HCT116 (cell line): ENCODE measurements around the gene USP28. TPM values are rescaled to one million over a fixed set of nuclear protein-coding genes. Genes with fewer than 3 reads are reported as not detected.

Source experiments
- ATAC-seq: fragments of 200-7000 bp; cut with Tn5 transposase; 2 replicates; pipeline ENCODE4 v1.9.1; 2020; ENCODE audit warnings: mild to moderate bottlenecking, moderate library complexity
- Bru-seq: library from RNA; stranded (reverse); fragments of 400-500 nt; gene quantifications from one replicate; lab custom pipeline; 2021; lab: Mats Ljungman, UMichigan
- BruChase-seq, 2 experiments: library from RNA; stranded (reverse); fragments of 400-500 nt; gene quantifications; one replicate each; lab custom pipeline; 2021; lab: Mats Ljungman, UMichigan
- BruUV-seq: library from RNA; stranded (reverse); fragments of 400-500 nt; replicated peaks from 2 replicates; lab custom pipeline; 2021; lab: Mats Ljungman, UMichigan
- CTCF ChIA-PET: fragments of 300-600 bp; sonication (Branson Sonifier 250); formaldehyde crosslinking; loops from one replicate; lab custom pipeline; 2021; ENCODE audit warnings: antibody characterized with exemption; lab: Charles Lee
- POLR2A ChIA-PET: fragments of 300-600, 350-600 bp; sonication (Branson Sonifier 250); formaldehyde crosslinking; loops from one replicate; lab custom pipeline; 2021; ENCODE audit warnings: antibody characterized with exemption; lab: Charles Lee
- RAD21 ChIA-PET, 2 experiments: fragments of 300-600 bp; sonication (Branson Sonifier 250); formaldehyde crosslinking; loops; one replicate each; lab custom pipeline; 2023; ENCODE audit warnings: low total read pairs in 2 of 2; ENCODE audit not compliant: uncharacterized antibody in 2 of 2, unreplicated experiment in 2 of 2, low non-redundant PET in 1 of 2; lab: Charles Lee
- DNase-seq: peaks from one replicate; pipeline ENCODE4 v3.0.0-alpha.2; 2010; ENCODE audit warnings: low read depth, low spot score
- H2AFZ ChIP-seq: fragments of 200-600 bp; shearing (Covaris generic), sonication (generic); 2 replicates; pipeline ENCODE4 v1.6.1; 2017; ENCODE audit warnings: low read depth, mixed run types, mixed read lengths, antibody characterized with exemption, low read length; ENCODE audit not compliant: poor library complexity, severe bottlenecking
- H3K27ac ChIP-seq: 2 replicates; pipeline ENCODE4 v1.5.1; 2012; ENCODE audit warnings: low read depth, low read length
- H3K27me3 ChIP-seq: fragments of 200-600 bp; sonication (generic); 2 replicates; pipeline ENCODE4 v1.6.1; 2016; ENCODE audit warnings: mixed run types, low read length, mixed read lengths; ENCODE audit not compliant: insufficient read depth
- H3K36me3 ChIP-seq, 2 experiments: fragments of 200-500 bp in 1 of 2; fragments of 200-600 bp in 1 of 2; sonication (Bioruptor generic) in 1 of 2; sonication (generic) in 1 of 2; 2 replicates each; pipeline versions ENCODE4 v1.5.1 to v1.6.1; 2014 to 2016; ENCODE audit warnings: low read length in 2 of 2, inconsistent platforms in 1 of 2, mixed read lengths in 1 of 2, mixed run types in 1 of 2; ENCODE audit not compliant: insufficient read depth in 2 of 2, control insufficient read depth in 1 of 2
- H3K4me1 ChIP-seq, 2 experiments: fragments of 200-600 bp in 1 of 2; sonication (generic) in 1 of 2; 2 replicates each; pipeline versions ENCODE4 v1.5.1 to v1.6.1; 2012 to 2017; ENCODE audit warnings: low read length in 2 of 2, inconsistent platforms in 1 of 2, mild to moderate bottlenecking in 1 of 2, mixed read lengths in 1 of 2, mixed run types in 1 of 2, moderate library complexity in 1 of 2; ENCODE audit not compliant: insufficient read depth in 2 of 2, control insufficient read depth in 1 of 2
- H3K4me2 ChIP-seq: fragments of 200-600 bp; sonication (generic); 2 replicates; pipeline ENCODE4 v1.6.1; 2017; ENCODE audit warnings: mixed run types, low read length, mixed read lengths
- H3K4me3 ChIP-seq, 2 experiments: fragments of 200-600 bp in 1 of 2; sonication (generic) in 1 of 2; replicated peaks in 1 of 2; 2 replicates each; pipeline ENCODE4 v1.5.1; 2011 to 2016; ENCODE audit warnings: low read length in 2 of 2, control low read depth in 1 of 2, low read depth in 1 of 2, mild to moderate bottlenecking in 1 of 2, mixed read lengths in 1 of 2, mixed run types in 1 of 2
- H3K79me2 ChIP-seq: fragments of 200-600 bp; sonication (generic); 2 replicates; pipeline ENCODE4 v1.6.1; 2017; ENCODE audit warnings: mild to moderate bottlenecking, mixed run types, low read length, moderate library complexity, mixed read lengths; ENCODE audit not compliant: insufficient read depth
- H3K9ac ChIP-seq: fragments of 200-600 bp; sonication (generic); 2 replicates; pipeline ENCODE4 v1.6.1; 2016; ENCODE audit warnings: low read length, mixed read lengths
- H3K9me2 ChIP-seq: fragments of 200-600 bp; sonication (generic), shearing (Covaris generic); 2 replicates; pipeline ENCODE4 v1.6.1; 2017; ENCODE audit warnings: mixed run types, mild to moderate bottlenecking, moderate library complexity; ENCODE audit not compliant: insufficient read depth
- H3K9me3 ChIP-seq, 2 experiments: fragments of 200-500 bp in 1 of 2; fragments of 200-600 bp in 1 of 2; sonication (Bioruptor generic) in 1 of 2; sonication (generic) in 1 of 2; 2 replicates each; pipeline ENCODE4 v1.6.1; 2014 to 2017; ENCODE audit warnings: low read length in 2 of 2, mixed read lengths in 2 of 2, inconsistent platforms in 1 of 2, low read depth in 1 of 2, mild to moderate bottlenecking in 1 of 2, mixed run types in 1 of 2, moderate library complexity in 1 of 2; ENCODE audit not compliant: control insufficient read depth in 1 of 2, insufficient read depth in 1 of 2
- H4K20me1 ChIP-seq: fragments of 200-600 bp; sonication (generic), shearing (Covaris generic); 2 replicates; pipeline ENCODE4 v1.6.1; 2017; ENCODE audit warnings: mixed run types, mild to moderate bottlenecking, moderate library complexity; ENCODE audit not compliant: insufficient read depth
- ATF3 ChIP-seq: IDR thresholded peaks from 2 replicates; pipeline ENCODE4 v1.6.1; 2012
- EGR1 ChIP-seq: IDR thresholded peaks from 2 replicates; pipeline ENCODE4 v1.6.1; 2012; ENCODE audit warnings: low read depth
- FOSL1 ChIP-seq: IDR thresholded peaks from 2 replicates; pipeline ENCODE4 v1.6.1; 2012; ENCODE audit warnings: low read depth
- POLR2A ChIP-seq: IDR thresholded peaks from 2 replicates; pipeline ENCODE4 v1.7.0; 2011; ENCODE audit warnings: borderline replicate concordance; ENCODE audit not compliant: insufficient read depth, insufficient read length; ENCODE audit errors: extremely low read depth
- POLR2AphosphoS5 ChIP-seq: IDR thresholded peaks from 2 replicates; pipeline ENCODE4 v1.6.1; 2011; ENCODE audit warnings: mild to moderate bottlenecking, low read depth, low read length, moderate library complexity
- RAD21 ChIP-seq: IDR thresholded peaks from 2 replicates; pipeline ENCODE4 v1.6.1; 2012; ENCODE audit warnings: low read depth, mild to moderate bottlenecking
- REST ChIP-seq: IDR thresholded peaks from 2 replicates; pipeline ENCODE4 v1.6.1; 2012; ENCODE audit warnings: low read depth
- SIN3A ChIP-seq: IDR thresholded peaks from 2 replicates; pipeline ENCODE4 v1.6.1; 2012; ENCODE audit warnings: low read depth
- SRF ChIP-seq: IDR thresholded peaks from 2 replicates; pipeline ENCODE4 v1.6.1; 2012; ENCODE audit warnings: low read depth
- TCF7L2 ChIP-seq: IDR thresholded peaks from 2 replicates; pipeline ENCODE4 v1.7.0; 2011; ENCODE audit warnings: borderline replicate concordance, inconsistent platforms; ENCODE audit not compliant: insufficient read depth, insufficient read length; ENCODE audit errors: extremely low read depth
- YY1 ChIP-seq: IDR thresholded peaks from 2 replicates; pipeline ENCODE4 v1.6.1; 2011; ENCODE audit warnings: low read length, low read depth, moderate library complexity, mild to moderate bottlenecking; ENCODE audit not compliant: insufficient replicate concordance; ENCODE audit errors: extremely low read depth
- ZFX ChIP-seq: fragments of 450-650 bp; IDR thresholded peaks from 2 replicates; pipeline ENCODE4 v1.6.1; 2017
- ZNF274 ChIP-seq: fragments of 200-500 bp; sonication (Bioruptor generic); IDR thresholded peaks from 2 replicates; pipeline ENCODE4 v1.6.1; 2014; ENCODE audit warnings: mild to moderate bottlenecking, low read depth, low read length, inconsistent platforms
- intact Hi-C: fragments of 100-400 bp; cut with micrococcal nuclease; formaldehyde crosslinking; loops from 2 replicates; pipeline ENCODE4 v1.10.0; 2022
- long read RNA-seq: library from polyadenylated mRNA; unstranded; transcript quantifications from one replicate; pipeline ENCODE4 v2.0.0, GENCODE V29; 2021; ENCODE audit not compliant: unreplicated experiment
- polyA plus RNA-seq: library from polyadenylated mRNA; unstranded; fragments of >200 nt; gene quantifications from 2 replicates; pipeline ENCODE4 v1.2.1, GENCODE V29; 2012; ENCODE audit warnings: missing spikeins
- total RNA-seq: library from RNA; stranded (reverse); gene quantifications from one replicate; pipeline ENCODE4 v1.2.1, GENCODE V29; 2021; ENCODE audit not compliant: unreplicated experiment
- TF ChIP-seq, protein P1 (sequence below): IDR thresholded peaks from 2 replicates; pipeline ENCODE4 v1.6.1; 2011; ENCODE audit warnings: mild to moderate bottlenecking, low read length, moderate library complexity; ENCODE audit not compliant: insufficient replicate concordance; ENCODE audit errors: extremely low read depth
- TF ChIP-seq, protein P2 (sequence below), 3 experiments: fragments of 200-600 bp in 1 of 3; sonication (generic) in 1 of 3; IDR thresholded peaks in 2 of 3; conservative IDR thresholded peaks in 1 of 3; 2 replicates each; pipeline ENCODE4 v1.5.1; 2012 to 2017; ENCODE audit warnings: low read depth in 2 of 3, low read length in 2 of 3, antibody characterized with exemption in 1 of 3, borderline replicate concordance in 1 of 3, control low read depth in 1 of 3, mild to moderate bottlenecking in 1 of 3, mixed read lengths in 1 of 3, mixed run types in 1 of 3, moderate library complexity in 1 of 3; ENCODE audit not compliant: insufficient read depth in 1 of 3

The USP28 gene
- total RNA-seq (23.5 TPM), Bru-seq, nascent RNA (percentile 66 among the genes with signal in this experiment), BruChase-seq, experiment 1, labeled RNA remaining after a 6-hour chase (percentile 63 among the genes with signal in this experiment), BruChase-seq, experiment 2, labeled RNA remaining after a 2-hour chase (percentile 65 among the genes with signal in this experiment)
- 9.7 and 14.0 TPM in 2 replicates for polyA plus RNA-seq
- long read RNA-seq, partial matches to known transcripts = 4 of 13 reads
- long read RNA-seq, other reads (novel, unspliced or antisense) = 8 of 13 reads

- ChIA-PET CTCF (interaction anchor here (0.9 to 2.2 kb wide), 2 partner anchors 9 to 21 kb away, joined by 3 to 10 read pairs; no protein-coding TSS in a partner anchor), POLR2A (interaction anchor here (0.8 to 1.3 kb wide), 3 partner anchors 21 to 31 kb away, joined by 3 to 6 read pairs (median 3); no protein-coding TSS in a partner anchor), RAD21 (no interaction called here)
- H3K27me3 ChIP-seq = no peaks in the 10 kb centered on the region
- ATAC-seq (peak; percentile 84), DNase-seq (peak; percentile 85)
- peak within 1 kb of the TSS; percentile 77 for H3K27ac ChIP-seq
- BruUV-seq = no TSS peak
- H3K4me1 ChIP-seq = peaks cover 0 to 22% of the 10 kb centered on the region in 2 experiments; a peak in 3 of 4 replicates
- peaks cover 19% of the 10 kb centered on the region; the same call in 1 of the 2 replicates for H3K79me2 ChIP-seq
- no peaks in the 10 kb centered on the region for H3K9me2 ChIP-seq
- H3K4me2 ChIP-seq = peak within 1 kb of the TSS; percentile 78
- H4K20me1 ChIP-seq = no peaks in the 10 kb centered on the region
- H3K4me3 ChIP-seq = peak within 1 kb of the TSS; percentile 75 to 80
- H3K9ac ChIP-seq = peak within 1 kb of the TSS; percentile 77
- no peaks in the 10 kb centered on the region for H3K9me3 ChIP-seq
- no peaks in the 10 kb centered on the region for H3K36me3 ChIP-seq
- intact Hi-C loops = loop anchor here (10.0 kb wide), 1 partner anchor 561 kb away; the partner anchor contains the start of gene TTC12
- peak within 1 kb of the TSS; percentile 39 for H2AFZ ChIP-seq
- TF ChIP-seq POLR2A (peak; percentile 87), SRF (no peak), YY1 (peak; percentile 7), ATF3 (no peak), EGR1 (peak; percentile 56; the same call in 1 of the 2 replicates), SIN3A (peak; percentile 88), ZNF274 (no peak), ZFX (peak; percentile 83), POLR2AphosphoS5 (peak; percentile 97), FOSL1 (no peak), RAD21 (no peak), REST (no peak), TCF7L2 (peak; percentile 28)
- TF ChIP-seq, protein P1, sequence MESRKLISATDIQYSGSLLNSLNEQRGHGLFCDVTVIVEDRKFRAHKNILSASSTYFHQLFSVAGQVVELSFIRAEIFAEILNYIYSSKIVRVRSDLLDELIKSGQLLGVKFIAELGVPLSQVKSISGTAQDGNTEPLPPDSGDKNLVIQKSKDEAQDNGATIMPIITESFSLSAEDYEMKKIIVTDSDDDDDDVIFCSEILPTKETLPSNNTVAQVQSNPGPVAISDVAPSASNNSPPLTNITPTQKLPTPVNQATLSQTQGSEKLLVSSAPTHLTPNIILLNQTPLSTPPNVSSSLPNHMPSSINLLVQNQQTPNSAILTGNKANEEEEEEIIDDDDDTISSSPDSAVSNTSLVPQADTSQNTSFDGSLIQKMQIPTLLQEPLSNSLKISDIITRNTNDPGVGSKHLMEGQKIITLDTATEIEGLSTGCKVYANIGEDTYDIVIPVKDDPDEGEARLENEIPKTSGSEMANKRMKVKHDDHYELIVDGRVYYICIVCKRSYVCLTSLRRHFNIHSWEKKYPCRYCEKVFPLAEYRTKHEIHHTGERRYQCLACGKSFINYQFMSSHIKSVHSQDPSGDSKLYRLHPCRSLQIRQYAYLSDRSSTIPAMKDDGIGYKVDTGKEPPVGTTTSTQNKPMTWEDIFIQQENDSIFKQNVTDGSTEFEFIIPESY = no peak
- TF ChIP-seq, protein P2, sequence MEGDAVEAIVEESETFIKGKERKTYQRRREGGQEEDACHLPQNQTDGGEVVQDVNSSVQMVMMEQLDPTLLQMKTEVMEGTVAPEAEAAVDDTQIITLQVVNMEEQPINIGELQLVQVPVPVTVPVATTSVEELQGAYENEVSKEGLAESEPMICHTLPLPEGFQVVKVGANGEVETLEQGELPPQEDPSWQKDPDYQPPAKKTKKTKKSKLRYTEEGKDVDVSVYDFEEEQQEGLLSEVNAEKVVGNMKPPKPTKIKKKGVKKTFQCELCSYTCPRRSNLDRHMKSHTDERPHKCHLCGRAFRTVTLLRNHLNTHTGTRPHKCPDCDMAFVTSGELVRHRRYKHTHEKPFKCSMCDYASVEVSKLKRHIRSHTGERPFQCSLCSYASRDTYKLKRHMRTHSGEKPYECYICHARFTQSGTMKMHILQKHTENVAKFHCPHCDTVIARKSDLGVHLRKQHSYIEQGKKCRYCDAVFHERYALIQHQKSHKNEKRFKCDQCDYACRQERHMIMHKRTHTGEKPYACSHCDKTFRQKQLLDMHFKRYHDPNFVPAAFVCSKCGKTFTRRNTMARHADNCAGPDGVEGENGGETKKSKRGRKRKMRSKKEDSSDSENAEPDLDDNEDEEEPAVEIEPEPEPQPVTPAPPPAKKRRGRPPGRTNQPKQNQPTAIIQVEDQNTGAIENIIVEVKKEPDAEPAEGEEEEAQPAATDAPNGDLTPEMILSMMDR (IDR thresholded peaks at IDR 0.05 in 2 of 3, conservative IDR thresholded peaks at IDR 0.05 in 1 of 3; ENCODE audit: borderline replicate concordance in 1 of 3, insufficient read depth in 1 of 3, low read depth in 2 of 3, low read length in 2 of 3) = 0 out of 6 replicates have a peak, but pooled peaks of 1 of the 3 experiments have one; percentile 7
Observed at GRCh38 chr11:113875234-113876073, at the start of gene USP28. USP28 (minus strand) TSS chr11:113875572; CDS start chr11:113875501, 71 bp downstream.
